Heart right ventricle (tissue), 16 donors: Measurements from ENCODE around the gene NEURL4. TPM values are rescaled to one million over a fixed set of nuclear protein-coding genes. Genes with fewer than 3 reads are reported as not detected.
A peak's percentile ranks its signal among the peaks of the same experiment; 100 is the strongest.

Source experiments
- ATAC-seq, 8 donors: fragments of 200-7000 bp; cut with Tn5 transposase; one replicate each; pipeline ENCODE4 v1.9.1; 2020; ENCODE audit warnings: mild to moderate bottlenecking in 8 of 8, moderate library complexity in 8 of 8, moderate number of reproducible peaks in 1 of 8
- DNase-seq, 2 donors: peaks; one replicate each; pipeline ENCODE4 v3.0.0-alpha.2; 2020
- H3K27ac ChIP-seq, 10 donors: fragments of 200-600 bp; sonication (generic) in 2 of 10; one replicate each; pipeline versions ENCODE4 v1.5.0 to v1.8.0; 2020 to 2022; ENCODE audit warnings: mild to moderate bottlenecking in 3 of 10
- H3K27me3 ChIP-seq, 7 donors: fragments of 200-600 bp; one replicate each; pipeline ENCODE4 v1.8.0; 2021 to 2022; ENCODE audit warnings: mild to moderate bottlenecking in 2 of 7
- H3K36me3 ChIP-seq, 9 donors: fragments of 200-600 bp; sonication (generic) in 1 of 9; one replicate each; pipeline versions ENCODE4 v1.5.0 to v1.8.0; 2020 to 2022; ENCODE audit warnings: mild to moderate bottlenecking in 2 of 9
- H3K4me1 ChIP-seq, 9 donors: fragments of 200-600 bp; sonication (generic) in 1 of 9; one replicate each; pipeline versions ENCODE4 v1.5.0 to v1.8.0; 2020 to 2022; ENCODE audit warnings: mild to moderate bottlenecking in 4 of 9
- H3K4me3 ChIP-seq, 10 donors: fragments of 200-600 bp; sonication (generic) in 2 of 10; one replicate each; pipeline versions ENCODE4 v1.5.0 to v1.8.0; 2020 to 2022; ENCODE audit warnings: mild to moderate bottlenecking in 7 of 10, moderate library complexity in 2 of 10
- H3K9me3 ChIP-seq, 11 donors: fragments of 200-600 bp in 10 of 11; sonication (generic) in 2 of 11; one replicate each; pipeline versions ENCODE4 v1.5.0 to v1.8.0; 2013 to 2022; ENCODE audit warnings: mild to moderate bottlenecking in 2 of 11, control low read depth in 1 of 11, moderate library complexity in 1 of 11
- CTCF ChIP-seq, 9 donors: fragments of 200-600 bp; sonication (generic) in 2 of 9; IDR thresholded peaks; one replicate each; pipeline versions ENCODE4 v1.5.0 to v1.8.0; 2021 to 2022; ENCODE audit warnings: antibody characterized with exemption in 9 of 9, mild to moderate bottlenecking in 5 of 9, moderate library complexity in 1 of 9
- WGBS, 2 donors: extraction: QIAGEN DNeasy Blood & Tissue Kit; methylation state at CpG; one replicate each; pipeline ENCODE4 v1.1.7; 2013; ENCODE audit warnings: inconsistent platforms in 1 of 2; 5-methylcytosine and 5-hydroxymethylcytosine counted together
- intact Hi-C, 10 donors: fragments of 100-400 bp; cut with DNase I; formaldehyde crosslinking; loops; one replicate each; pipeline versions ENCODE4 v1.11.1 to v1.14.2; 2022
- polyA plus RNA-seq, 2 donors: library from polyadenylated mRNA; stranded (reverse); fragments of 200-250 nt; gene quantifications; one replicate each; pipeline ENCODE4 v1.2.3, GENCODE V29; 2013
- total RNA-seq, 10 donors: library from RNA; stranded (reverse); fragmentation: NEBNext Ultra II Directional in 3 of 10; extraction: Animal tissue kit (Norgen Biotek cat#: 25700) in 3 of 10; gene quantifications; one replicate each; pipeline versions ENCODE4 v1.2.1 to v1.2.4, GENCODE V29; 2021 to 2023
- donor health status: Arrhythmogenic right ventricular cardiomyopathy.
- donor health status: ischemic (EF 13 %, LVEDD 7.1; RV severe dilation, severe dysfunction).
- donor health status: healthy with polysubstance abuse.
- donor health status: DM: no; HTN: yes; CAD: no.
- donor health status: DM: no; HTN: no; CAD: no.
- donor health status: ischemic (EF 25% LVEDD 6.9; RV normal size, moderate dysfunction).
- donor health status: ischemic (EF 25% LVEDD 5.7; RV mildly dilated, moderate dysfunction).
- donor health status: healthy.
- donor health status: DM: yes; HTN: yes; CAD: no.
- donor health status: Ischemic cardiomyopathy.
- donor health status: ischemic (EF 35%, LVEDD 5.7; RV mildly dilated, moderate dysfunction).
- donor health status: nonischemic (EF 11% LVEDD 7.7; RV severe dilation, severe dysfunction).
- donor health status: DM: yes; HTN: yes; CAD: no.
- donor health status: PGD.
- donor health status: ischemic (EF 29% LVEDD 5.4; RV normal size, mild dysfunction).
- donor health status: nonischemic (EF 23%, LVEDD 6.1; RV moderate dilation, normal function).

NEURL4 gene
- total and polyA plus RNA-seq, 12 donors: 21.7 to 55.5 (median 28.7) TPM

- intact Hi-C loops: loop anchor here in 4 of 10 donors (10.0 kb wide), 2 partner anchors 236 to 246 kb away; partner anchors contain the start of gene SLC16A11 (in 2 of the 4)
- H3K4me1 ChIP-seq: peaks cover 18 to 65% (median 48%) of the 10 kb centered on the region in 9 donors
Observed at GRCh38 chr17:7290685-7291084, 38.5 kb downstream of the NEURL4 start.

GRCh38 chr17:7290166-7290565, 39.0 kb downstream of the NEURL4 start:
- Histone ChIP-seq H3K9me3 (no peaks in the 10 kb centered on the region), H3K27ac (peak overlapping the region in 7 of 10 donors; percentile 9 to 51 (median 38)), H3K4me1 (peaks cover 18 to 65% (median 44%) of the 10 kb centered on the region in 9 donors), H3K36me3 (peaks cover 0 to 27% (median 6%) of the 10 kb centered on the region in 9 donors), H3K27me3 (peaks cover 0 to 72% (median 39%) of the 10 kb centered on the region in 7 donors), H3K4me3 (no peak overlapping the region)
- intact Hi-C loops: loop anchor here in 4 of 10 donors (10.0 kb wide), 2 partner anchors 235 to 245 kb away; partner anchors contain the start of gene SLC16A11 (in 2 of the 4)
- DNase-seq (no peak), ATAC-seq (peak in 4 of 8 donors; percentile 0 to 2 (median 1))
- no peak for TF ChIP-seq CTCF (IDR thresholded peaks at IDR 0.05)
- 86 to 87% methylated on average over 19 of the region's 19 CpGs for WGBS, 2 donors

More at GRCh38 chr17:7290685-7291084, 38.5 kb downstream of the NEURL4 start:
- Histone ChIP-seq H3K9me3 (no peaks in the 10 kb centered on the region), H3K27me3 (peaks cover 0 to 77% (median 39%) of the 10 kb centered on the region in 7 donors), H3K36me3 (peaks cover 0 to 22% (median 2%) of the 10 kb centered on the region in 9 donors), H3K27ac (peak overlapping the region in 7 of 10 donors; percentile 3 to 51 (median 22)), H3K4me3 (no peak overlapping the region)
- peak in 5 of 8 donors; percentile 2 to 14 (median 5) for ATAC-seq
- no peak for TF ChIP-seq CTCF (IDR thresholded peaks at IDR 0.05)
- DNase-seq: no peak
- 39 to 42% methylated on average over 11 of the region's 11 CpGs for WGBS, 2 donors

- Histone ChIP-seq H3K36me3 (peaks cover 0 to 34% (median 7%) of the 10 kb centered on the region in 9 donors), H3K4me1 (peaks cover 12 to 67% (median 39%) of the 10 kb centered on the region in 9 donors), H3K9me3 (no peaks in the 10 kb centered on the region), H3K27ac (peak overlapping the region in 5 of 10 donors; percentile 15 to 48 (median 38)), H3K27me3 (peaks cover 0 to 67% (median 33%) of the 10 kb centered on the region in 7 donors), H3K4me3 (no peak overlapping the region)
- TF ChIP-seq CTCF (IDR thresholded peaks at IDR 0.05): no peak
- intact Hi-C loops: loop anchor here in 4 of 10 donors (10.0 kb wide), 2 partner anchors 235 to 245 kb away; partner anchors contain the start of gene SLC16A11 (in 2 of the 4)
- WGBS, 2 donors: 73 to 79% methylated on average over 13 to 18 of the region's 18 CpGs
- DNase-seq (no peak), ATAC-seq (peak; percentile 2 to 34 (median 20))
Observed at GRCh38 chr17:7289256-7290032, 39.7 kb downstream of the NEURL4 start.

- H3K36me3 ChIP-seq: peaks cover 0 to 45% (median 7%) of the 10 kb centered on the region in 9 donors
- H3K27ac ChIP-seq: peak overlapping the region in 1 of 10 donors; percentile 23
- intact Hi-C loops: no loop called here
- peaks cover 0 to 68% (median 26%) of the 10 kb centered on the region in 9 donors for H3K4me1 ChIP-seq
- H3K9me3 ChIP-seq: no peaks in the 10 kb centered on the region
- H3K4me3 ChIP-seq: no peak overlapping the region
- DNase-seq (no peak), ATAC-seq (no peak)
- H3K27me3 ChIP-seq: peaks cover 0 to 68% (median 8%) of the 10 kb centered on the region in 7 donors
- 80% methylated on average over 12 of the region's 12 CpGs for WGBS, 2 donors
- no peak for TF ChIP-seq CTCF (IDR thresholded peaks at IDR 0.05)
Observed at GRCh38 chr17:7285679-7286078, 43.5 kb downstream of the NEURL4 start.
